ENCODE results near the gene YAP1. TPM values are rescaled to one million over a fixed set of nuclear protein-coding genes. Genes with fewer than 3 reads are reported as not detected.
"Not testable (repeated sequence)": the region's sequence is repeated elsewhere in the genome, so short reads cannot be mapped to it uniquely, and the experiment has no call there.

YAP1 gene
- total RNA-seq, 1 donor from 2014 or later, result 306 TPM

DNA sequence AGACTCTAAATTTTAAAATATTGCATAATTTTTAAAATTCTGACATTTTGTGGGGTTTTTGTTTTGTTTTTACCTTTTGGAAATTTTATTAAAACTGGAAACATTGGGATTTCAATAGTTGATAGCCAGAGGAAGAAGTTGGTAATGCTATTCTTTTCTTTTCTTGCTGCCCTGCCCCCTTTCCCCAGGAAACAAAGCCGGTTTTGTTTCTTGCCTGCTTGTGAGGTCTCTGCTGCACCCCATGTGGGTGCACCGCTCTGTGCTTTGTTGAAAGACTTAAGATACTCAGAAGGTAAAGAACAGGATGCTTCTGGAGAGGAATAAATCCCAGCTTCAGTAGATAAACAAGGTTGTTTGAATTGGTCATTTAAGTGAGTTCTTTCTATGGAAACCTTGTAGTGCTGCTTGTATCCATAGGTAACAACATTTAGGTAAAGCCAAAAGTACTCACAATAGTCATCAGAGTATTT lies 87.5 kb downstream of the YAP1 start:
- no peak for DNase-seq (ENCODE audit: low spot score)

DNA sequence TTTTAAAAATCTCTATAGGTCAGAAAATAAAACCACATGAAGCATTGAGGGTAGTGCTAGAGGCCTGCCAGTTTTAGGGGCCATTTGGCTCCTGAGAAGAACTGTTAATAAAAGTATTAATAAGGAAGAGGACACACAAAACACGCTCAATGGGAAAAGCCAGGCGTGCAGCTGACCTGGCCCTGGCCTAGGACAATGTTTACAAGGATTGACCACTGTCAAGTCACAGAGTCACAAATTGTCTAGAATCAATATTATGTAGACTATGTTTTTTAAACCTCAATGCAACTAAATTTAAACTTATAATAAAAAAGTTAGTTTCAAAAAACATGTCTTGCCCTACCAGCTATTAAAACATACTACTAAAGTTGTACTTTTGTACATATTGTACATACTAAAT lies 89.4 kb downstream of the YAP1 start:
- no peak for DNase-seq (ENCODE audit: low spot score)

DNA sequence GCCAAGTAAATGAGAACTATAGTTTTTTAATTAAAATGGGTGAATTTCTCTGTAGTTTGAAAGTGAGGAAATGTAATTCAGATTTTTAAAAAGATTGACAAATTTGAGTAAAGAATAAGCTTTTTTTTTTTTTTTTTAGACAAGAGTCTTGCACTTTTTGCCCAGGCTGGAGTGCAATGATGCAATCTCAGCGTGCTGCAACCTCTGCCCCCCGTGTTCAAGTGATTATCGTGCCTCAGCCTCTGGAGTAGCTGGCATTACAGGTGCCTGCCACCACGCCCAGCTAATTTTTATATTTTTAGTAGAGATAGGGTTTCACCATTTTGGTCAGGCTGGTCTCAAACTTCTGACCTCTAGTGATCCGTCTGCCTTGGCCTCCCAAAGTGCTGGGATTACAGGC lies 90.1 kb downstream of the YAP1 start:
- DNase-seq (ENCODE audit: low spot score), result not testable (repeated sequence)

DNA sequence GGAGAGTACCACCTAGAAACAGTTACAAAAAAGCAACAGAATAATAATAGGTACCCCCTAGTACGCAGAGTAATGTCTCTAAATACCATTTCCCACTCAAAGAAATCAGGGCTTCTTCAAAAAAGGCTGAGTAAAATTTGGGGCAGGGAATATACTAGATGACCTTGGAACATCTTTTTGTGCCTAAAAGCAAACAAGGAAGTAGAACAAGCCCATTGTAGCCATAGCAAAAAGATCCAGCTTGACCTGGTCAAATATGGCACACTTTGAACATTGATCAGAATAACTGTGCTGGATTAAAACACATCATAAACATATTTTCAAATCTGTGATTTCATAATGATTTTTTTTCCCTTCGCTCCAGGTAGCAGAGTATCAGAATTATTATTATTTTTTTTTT lies 91.5 kb downstream of the YAP1 start:
- no peak for DNase-seq (ENCODE audit: low spot score)

DNA sequence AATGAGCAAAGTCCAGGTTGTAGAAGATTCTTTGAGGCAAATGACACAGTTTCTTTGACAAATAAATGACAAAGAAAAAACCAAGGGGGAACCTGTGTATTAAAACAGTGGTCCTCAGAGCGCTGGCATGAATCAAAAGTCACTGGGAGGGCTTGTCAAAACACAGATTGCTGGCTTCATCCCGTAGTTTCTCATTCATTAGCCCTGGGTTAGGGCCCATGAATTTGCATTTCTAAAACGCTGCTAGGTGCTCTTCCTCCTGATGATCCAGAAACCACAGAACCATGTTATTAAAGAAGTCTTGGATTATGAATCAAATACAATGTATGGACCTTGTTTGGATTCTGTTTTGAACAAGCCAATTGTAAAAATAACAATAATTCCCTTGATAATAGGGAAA lies 92.7 kb downstream of the YAP1 start:
- DNase-seq (ENCODE audit: low spot score), result no peak

DNA sequence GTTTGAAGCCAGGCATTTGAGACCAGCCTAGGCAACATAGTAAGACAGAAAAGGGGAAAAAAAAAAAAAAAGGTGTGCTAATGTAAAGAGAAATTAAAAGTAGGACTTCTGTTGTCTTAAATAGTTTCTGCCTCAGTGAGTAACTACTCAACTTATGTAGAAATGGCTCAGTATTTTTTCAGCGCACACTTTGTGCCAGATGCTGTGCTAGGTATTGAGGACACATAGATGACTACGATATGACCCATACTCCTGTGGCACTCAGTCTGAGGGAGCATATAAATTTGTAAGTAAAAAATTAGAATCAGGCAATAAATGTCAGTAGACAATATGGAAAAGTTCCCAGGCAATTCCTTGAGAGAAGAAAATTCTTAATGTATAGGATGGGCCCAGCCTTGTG lies 93.9 kb downstream of the YAP1 start:
- DNase-seq (ENCODE audit: low spot score), result no peak

DNA sequence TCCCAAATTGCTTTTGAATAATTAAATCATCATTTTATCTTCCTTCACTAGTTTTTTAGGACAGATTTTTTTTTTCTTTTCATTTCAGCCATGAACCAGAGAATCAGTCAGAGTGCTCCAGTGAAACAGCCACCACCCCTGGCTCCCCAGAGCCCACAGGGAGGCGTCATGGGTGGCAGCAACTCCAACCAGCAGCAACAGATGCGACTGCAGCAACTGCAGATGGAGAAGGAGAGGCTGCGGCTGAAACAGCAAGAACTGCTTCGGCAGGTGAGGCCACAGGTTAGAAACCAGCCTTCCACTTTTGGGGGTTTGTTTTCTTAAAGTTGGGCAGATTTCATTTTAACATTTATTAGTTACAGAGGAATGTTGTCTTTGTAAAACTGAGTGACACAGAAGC lies 95.6 kb downstream of the YAP1 start:
- DNase-seq (ENCODE audit: low spot score), result no peak

DNA sequence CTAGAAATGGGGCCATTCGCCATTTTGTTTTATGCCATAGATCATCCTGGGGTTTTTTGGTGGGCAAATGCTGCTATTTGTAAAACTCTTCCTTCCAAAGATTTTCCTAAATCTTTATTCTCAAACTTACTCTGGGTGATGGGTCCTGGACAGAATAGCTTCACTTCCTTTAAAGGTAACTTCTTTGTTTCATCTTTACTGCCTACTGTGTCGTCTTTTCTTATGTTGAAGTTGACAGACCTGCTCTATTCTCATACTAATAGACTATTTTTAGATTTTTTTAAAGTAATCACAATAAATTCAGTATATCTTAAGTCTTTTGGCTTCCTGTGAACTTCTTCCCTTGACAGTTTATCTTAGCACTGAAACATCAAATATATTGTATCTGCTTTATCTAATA lies 98.6 kb downstream of the YAP1 start:
- no peak for DNase-seq (ENCODE audit: low spot score)

DNA sequence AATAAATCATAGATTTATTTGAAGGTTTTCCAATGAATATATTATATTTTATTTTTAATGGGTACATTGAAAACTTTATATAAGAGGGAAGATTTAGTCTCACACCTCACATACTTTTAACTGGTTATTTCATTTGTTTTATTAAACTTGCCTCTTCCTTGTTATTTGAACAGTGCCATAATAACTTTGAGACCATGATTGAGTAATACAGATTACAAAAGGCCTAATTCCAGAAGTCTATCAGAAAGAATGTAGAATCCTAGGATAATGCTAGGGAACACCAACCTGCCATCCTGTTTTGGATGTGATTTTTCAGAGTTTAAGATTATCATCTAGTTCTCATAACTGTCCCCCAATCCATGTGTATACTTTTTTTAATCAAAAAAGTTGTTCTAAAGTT lies 104.4 kb downstream of the YAP1 start:
- DNase-seq (ENCODE audit: low spot score), result no peak

DNA sequence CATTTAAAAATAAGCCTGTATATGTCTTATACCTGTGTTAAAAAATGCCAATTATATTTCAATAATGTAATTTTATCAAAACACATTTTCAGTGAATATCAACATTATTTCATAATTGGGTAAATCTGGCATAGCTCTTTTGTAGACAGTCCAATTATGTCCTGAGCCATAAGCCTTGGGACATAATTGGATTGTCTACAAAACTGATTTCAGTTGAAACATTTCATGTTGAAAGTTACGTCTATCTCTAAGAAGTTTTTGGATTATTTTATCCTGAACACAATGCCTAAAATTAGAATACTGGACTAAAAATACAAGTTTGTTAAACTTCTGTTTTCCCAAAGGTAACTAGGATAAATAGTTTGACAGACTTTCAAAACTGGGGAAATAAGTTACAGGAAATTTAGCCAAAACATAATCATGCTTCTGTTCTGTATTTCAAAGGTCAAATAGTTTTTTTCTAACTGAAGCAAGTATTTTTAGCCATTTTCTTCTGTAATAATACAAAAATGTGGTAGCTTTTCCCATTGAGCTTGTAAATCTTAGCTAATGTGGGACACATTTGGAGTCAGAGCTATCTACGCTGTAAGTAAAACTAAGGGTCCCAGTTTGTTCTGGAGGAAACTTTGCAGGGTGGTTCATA lies 106.3 kb downstream of the YAP1 start:
- peak; percentile 55 for DNase-seq (ENCODE audit: low spot score)

DNA sequence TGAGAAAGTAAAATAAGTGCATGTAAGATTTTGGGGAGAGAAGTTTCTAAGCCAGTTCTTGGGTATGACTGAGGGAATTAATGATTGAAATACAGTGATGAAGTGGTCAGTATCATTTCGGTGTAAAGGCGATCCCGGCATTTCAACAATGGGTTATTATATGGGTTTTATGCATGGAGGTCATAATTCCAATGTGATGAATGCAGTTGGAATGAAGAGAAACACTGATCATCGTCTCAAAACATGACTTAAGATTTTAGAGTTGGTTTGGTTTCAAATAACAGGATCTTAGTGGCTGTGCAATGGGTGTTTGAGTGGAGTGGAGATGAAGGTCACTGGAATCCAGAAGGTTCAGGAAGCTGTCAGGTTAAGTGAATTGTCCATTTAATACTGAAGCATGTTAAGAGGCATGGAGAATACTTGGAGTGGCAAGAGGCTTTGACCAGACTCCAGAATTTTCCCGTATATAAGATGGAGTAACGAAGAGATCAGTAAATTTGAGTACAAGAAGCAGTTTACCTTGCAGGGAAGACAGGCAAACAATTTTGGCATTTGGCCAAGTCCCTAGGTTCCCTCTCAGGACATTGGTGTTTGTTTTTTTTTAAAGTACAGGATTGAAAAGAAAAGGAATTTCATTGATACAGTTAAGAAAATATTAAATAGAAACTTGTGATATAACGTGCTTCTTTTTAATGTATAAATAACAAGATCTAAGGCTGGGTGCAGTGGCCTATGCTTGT lies 110.7 kb downstream of the YAP1 start:
- no peak for DNase-seq (ENCODE audit: low spot score)

DNA sequence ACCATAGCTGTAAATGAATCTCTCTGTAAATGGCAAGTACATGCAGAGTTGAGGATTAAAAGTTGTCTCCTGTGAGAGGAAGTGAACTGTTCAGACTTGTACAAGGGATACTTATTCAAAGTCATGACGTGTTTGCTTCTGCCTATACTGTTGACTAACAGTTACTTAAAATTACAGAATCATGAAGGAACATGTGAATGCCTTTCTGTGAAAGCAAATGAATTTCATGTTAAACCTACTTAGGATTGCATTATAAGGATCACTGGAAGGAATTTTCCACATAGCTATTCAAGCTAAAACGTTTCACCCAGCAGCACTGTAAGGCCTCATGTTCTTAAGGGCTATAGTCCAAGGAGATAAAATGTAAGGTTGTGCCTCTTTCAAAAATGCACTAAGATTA lies 113.6 kb downstream of the YAP1 start:
- peak; percentile 98 for DNase-seq (ENCODE audit: low spot score)

DNA sequence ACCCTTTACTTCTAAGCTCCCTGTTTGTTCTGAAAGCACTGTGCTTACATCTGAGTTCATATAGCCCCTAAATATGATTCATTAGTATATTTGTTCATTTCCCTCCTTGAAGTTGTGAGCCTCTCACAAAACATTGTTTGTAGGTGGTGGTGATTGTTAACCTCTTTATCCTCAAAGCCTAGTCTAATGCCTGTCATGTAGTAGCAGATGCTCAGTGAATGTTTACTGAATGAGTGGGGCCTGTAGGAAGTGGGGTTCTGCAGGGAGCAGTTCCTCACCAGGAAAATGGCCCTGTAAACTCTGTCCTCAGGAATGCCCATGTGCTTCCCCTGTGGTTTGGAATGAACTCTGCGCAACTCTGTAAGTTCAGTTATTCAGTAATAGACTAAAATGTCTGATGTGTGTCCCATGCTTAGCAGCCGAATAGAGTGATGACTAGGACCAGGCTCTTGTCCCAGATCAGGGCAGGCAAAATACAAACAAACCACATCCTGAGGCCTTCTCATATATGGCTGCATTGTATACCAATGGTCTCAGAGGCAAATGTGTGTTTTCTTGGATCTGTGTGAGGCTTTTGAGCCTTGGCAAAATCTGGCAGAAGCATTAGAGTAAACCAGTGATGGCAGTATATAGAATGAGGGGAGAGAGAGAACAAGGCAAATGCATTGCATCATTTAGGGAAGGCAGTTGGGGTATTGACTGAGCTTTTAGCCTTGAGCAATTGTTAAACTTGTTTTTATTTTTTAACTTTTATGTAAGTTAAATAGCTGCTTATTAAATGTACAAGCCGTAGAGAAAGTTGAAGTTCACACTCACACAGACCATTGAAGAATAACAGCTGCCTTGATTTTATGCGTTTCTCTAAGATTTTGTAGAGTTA lies 115.7 kb downstream of the YAP1 start:
- peak; percentile 66 for DNase-seq (ENCODE audit: low spot score)

DNA sequence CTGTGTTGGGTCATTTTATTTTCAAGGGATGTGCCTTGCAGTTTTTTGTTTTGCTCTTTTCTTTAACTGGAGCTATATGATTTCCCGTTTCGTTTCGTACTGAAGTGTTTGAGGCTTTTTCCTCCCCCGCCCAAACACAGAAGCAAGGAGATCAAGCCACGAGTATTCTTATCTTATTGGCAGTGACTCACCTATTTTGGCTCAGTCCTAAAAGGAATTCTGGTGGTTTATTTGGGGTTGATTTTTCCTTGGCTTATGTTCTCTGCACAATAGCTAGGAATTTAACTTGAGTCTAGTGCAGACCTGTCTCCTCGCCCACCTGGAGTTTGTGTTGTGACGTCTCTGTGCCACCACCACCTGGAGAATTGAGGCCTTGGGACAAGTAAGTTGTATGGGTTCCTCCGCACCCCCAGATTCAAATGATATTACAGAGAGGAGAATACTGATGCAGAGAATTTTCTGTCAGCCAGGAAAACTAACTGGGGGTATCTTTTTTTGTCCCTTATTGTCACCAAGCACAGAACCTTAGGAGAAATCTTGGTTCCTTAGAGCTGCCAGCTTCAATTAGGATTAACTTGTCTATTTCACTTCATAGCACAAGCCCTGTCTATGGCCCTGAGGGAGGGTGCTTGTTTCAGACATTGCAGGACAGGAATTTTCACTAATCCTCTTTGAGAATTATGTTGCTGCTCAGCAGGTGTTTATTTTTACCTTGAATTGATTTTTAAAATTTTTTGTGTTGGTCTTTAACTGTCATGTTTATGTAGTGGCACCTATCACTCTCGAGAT lies 116.6 kb downstream of the YAP1 start:
- peak; percentile 86 for DNase-seq (ENCODE audit: low spot score)

DNA sequence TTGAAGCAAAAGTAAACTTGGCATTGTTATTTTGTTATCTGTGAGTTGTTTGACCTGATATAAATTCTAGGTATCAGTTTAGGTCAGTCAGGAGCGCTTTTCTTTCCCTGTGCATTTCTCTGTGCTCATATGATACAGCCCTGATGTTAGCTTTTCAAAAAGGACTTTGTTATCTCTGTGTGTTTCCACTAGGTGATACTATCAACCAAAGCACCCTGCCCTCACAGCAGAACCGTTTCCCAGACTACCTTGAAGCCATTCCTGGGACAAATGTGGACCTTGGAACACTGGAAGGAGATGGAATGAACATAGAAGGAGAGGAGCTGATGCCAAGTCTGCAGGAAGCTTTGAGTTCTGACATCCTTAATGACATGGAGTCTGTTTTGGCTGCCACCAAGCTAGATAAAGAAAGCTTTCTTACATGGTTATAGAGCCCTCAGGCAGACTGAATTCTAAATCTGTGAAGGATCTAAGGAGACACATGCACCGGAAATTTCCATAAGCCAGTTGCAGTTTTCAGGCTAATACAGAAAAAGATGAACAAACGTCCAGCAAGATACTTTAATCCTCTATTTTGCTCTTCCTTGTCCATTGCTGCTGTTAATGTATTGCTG lies 119.4 kb downstream of the YAP1 start:
- peak; percentile 66 for DNase-seq (ENCODE audit: low spot score)

DNA sequence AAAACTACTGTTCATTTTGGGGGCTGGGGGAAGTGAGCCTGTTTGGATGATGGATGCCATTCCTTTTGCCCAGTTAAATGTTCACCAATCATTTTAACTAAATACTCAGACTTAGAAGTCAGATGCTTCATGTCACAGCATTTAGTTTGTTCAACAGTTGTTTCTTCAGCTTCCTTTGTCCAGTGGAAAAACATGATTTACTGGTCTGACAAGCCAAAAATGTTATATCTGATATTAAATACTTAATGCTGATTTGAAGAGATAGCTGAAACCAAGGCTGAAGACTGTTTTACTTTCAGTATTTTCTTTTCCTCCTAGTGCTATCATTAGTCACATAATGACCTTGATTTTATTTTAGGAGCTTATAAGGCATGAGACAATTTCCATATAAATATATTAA lies 119.9 kb downstream of the YAP1 start:
- no peak for DNase-seq (ENCODE audit: low spot score)

DNA sequence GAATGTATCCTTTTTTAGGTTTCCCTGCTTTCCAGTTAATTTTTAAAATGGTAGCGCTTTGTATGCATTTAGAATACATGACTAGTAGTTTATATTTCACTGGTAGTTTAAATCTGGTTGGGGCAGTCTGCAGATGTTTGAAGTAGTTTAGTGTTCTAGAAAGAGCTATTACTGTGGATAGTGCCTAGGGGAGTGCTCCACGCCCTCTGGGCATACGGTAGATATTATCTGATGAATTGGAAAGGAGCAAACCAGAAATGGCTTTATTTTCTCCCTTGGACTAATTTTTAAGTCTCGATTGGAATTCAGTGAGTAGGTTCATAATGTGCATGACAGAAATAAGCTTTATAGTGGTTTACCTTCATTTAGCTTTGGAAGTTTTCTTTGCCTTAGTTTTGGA lies 120.7 kb downstream of the YAP1 start:
- DNase-seq (ENCODE audit: low spot score), result no peak

DNA sequence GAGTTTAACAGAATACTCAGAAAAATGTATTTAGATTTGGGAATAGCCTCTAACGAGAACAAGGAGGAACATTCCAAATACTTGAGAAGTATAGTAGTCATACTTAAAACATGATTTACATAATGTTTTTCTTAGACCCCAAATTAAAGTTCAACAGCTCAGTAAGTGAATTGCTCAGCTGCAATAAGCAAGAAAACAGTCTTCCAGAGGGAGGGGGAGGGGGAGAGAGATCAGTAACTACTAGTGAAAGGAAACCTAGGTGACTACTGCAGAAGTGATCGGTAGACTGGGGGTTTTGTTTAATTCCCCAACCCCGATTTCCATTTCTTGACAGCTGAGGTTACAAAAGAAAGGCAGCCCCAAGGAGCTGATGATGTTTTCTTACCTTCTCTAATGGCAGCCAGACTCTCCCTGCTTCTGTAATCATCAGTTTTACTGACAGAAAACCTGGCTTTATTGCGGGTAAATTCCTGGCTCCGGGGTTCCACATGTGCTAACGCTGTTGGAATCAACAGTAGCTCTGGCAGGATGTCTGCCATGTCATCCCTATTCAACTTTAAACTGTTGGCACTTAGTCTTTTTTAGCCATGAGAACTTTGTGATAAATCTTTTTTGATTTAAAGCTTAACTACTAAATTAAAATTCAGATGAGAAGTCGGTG lies 124.7 kb downstream of the YAP1 start:
- no peak for DNase-seq (ENCODE audit: low spot score)

DNA sequence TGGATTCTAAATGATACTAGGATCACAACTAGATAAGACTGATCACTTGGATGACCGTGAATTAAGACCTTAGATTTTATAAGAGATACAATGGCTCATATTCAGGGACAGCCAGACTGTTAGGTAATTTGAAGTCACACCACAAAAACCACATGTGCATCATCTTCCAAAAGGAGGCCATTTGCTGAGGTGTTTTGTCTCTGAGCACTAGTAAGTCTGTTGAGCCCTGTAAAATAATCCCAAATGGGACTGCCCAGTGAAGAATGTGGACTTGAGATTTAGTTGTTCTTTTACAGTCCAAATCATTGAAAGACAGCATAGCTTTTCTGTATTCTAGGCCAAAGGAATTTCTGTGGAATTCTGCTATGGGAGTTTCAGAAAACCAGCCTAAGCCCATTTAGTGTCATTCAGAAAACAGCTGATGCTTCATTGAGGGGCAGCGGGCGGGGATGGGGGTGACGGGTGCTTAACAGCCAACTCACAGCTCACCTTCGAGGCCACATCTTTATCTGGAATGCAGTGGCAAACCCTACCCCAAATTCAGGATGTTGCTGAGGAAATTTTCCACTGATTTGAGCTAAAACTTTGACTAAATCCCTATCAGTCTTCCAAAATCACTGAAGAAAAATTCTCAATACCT lies 127.0 kb downstream of the YAP1 start:
- DNase-seq (ENCODE audit: low spot score), result peak; percentile 79

DNA sequence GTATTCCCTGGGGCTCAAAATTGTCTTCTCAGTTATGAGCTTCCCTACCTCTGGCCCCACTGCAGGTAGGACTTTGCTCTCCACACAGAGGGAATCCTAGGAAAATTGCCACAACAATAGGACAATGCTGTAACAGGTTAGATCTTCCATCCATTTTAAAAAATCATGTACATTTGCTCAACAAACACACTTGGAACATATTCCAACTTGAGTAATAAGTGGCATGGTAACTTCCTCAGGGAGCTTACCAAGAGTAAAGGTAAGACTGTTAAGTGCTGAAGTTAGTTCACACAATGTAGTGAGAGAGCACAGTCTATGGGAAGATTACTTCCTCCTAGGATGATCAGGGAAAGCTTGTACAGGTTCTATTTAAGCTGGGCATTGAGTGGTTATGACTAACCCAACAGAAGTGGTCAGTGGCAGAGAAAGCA lies 128.2 kb downstream of the YAP1 start:
- no peak for DNase-seq (ENCODE audit: low spot score)
